Neuron (in vitro differentiated cells): ENCODE results near the gene BOK.

Experiments used
- H2AFZ ChIP-seq: one replicate; pipeline ENCODE4 v1.6.1; 2013; ENCODE audit warnings: low read depth, mild to moderate bottlenecking, inconsistent platforms, low read length, moderate library complexity
- H3K27me3 ChIP-seq: one replicate; pipeline ENCODE4 v1.6.1; 2013; ENCODE audit warnings: low read length; ENCODE audit not compliant: insufficient read depth
- H3K36me3 ChIP-seq: one replicate; pipeline ENCODE4 v1.6.1; 2013; ENCODE audit warnings: low read length; ENCODE audit not compliant: insufficient read depth
- H3K4me1 ChIP-seq: one replicate; pipeline ENCODE4 v1.6.1; 2013; ENCODE audit warnings: low read length; ENCODE audit not compliant: insufficient read depth
- H3K4me3 ChIP-seq: 2 replicates; pipeline ENCODE4 v1.5.1; 2013; ENCODE audit warnings: mild to moderate bottlenecking, low read length, moderate library complexity
- H3K9me3 ChIP-seq: one replicate; pipeline ENCODE4 v1.6.1; 2013; ENCODE audit warnings: low read length

Gene BOK

GRCh38 chr2:241597561-241597960 is 39.0 kb downstream of the BOK start:
- Histone ChIP-seq H3K36me3 (peaks cover 48% of the 10 kb centered on the region), H3K9me3 (no peaks in the 10 kb centered on the region), H3K4me1 (no peaks in the 10 kb centered on the region), H3K4me3 (no peak overlapping the region), H3K27me3 (no peaks in the 10 kb centered on the region), H2AFZ (no peak overlapping the region)

- H3K4me3 ChIP-seq: no peak overlapping the region
- no peaks in the 10 kb centered on the region for H3K4me1 ChIP-seq
- H2AFZ ChIP-seq: no peak overlapping the region
- no peaks in the 10 kb centered on the region for H3K9me3 ChIP-seq
- H3K36me3 ChIP-seq: peaks cover 51% of the 10 kb centered on the region
- H3K27me3 ChIP-seq: no peaks in the 10 kb centered on the region
Observed at GRCh38 chr2:241598061-241598460, 39.5 kb downstream of the BOK start.

DNA sequence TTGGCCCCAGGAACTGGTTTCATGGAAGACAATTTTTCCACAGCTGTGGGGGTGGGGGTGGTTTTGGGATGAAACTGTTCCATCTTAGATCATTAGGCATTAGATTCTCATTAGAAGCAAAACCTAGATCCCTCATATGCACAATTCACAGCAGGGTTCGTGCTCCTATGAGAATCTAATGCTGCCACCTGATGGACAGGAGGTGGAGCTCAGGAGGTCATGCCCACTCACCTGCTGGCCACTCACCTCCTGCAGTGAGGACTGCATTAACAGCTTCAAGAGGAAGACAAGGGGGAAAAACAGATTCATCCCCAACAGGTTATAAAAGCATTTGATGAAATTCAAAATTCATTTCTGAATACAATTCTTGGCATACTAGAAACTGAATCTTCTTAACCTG is 39.9 kb downstream of the BOK start:
- Histone ChIP-seq H3K36me3 (peaks cover 53% of the 10 kb centered on the region), H2AFZ (no peak overlapping the region), H3K27me3 (no peaks in the 10 kb centered on the region), H3K4me1 (no peaks in the 10 kb centered on the region), H3K4me3 (no peak overlapping the region), H3K9me3 (no peaks in the 10 kb centered on the region)

DNA sequence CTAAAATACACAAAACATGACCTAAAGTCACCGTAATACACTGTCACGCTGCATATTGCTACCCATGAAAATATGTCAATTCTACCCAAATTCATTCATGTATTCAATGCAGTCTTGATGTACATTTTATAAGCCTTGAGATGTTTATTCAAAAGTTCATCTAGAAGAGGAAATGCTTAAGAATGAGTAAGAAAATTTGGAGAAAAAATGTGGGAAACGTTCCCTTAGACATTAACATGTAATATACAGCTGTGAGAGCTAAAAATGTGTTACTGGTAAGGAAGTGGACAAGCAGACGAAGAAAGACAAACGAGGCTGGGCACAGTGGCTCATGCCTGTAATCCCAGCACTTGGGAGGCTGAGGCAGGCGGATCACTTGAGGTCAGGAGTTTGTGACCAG is 41.1 kb downstream of the BOK start:
- Histone ChIP-seq H3K4me1 (no peaks in the 10 kb centered on the region), H3K9me3 (no peaks in the 10 kb centered on the region), H2AFZ (no peak overlapping the region), H3K4me3 (no peak overlapping the region), H3K27me3 (no peaks in the 10 kb centered on the region), H3K36me3 (peaks cover 52% of the 10 kb centered on the region)

DNA sequence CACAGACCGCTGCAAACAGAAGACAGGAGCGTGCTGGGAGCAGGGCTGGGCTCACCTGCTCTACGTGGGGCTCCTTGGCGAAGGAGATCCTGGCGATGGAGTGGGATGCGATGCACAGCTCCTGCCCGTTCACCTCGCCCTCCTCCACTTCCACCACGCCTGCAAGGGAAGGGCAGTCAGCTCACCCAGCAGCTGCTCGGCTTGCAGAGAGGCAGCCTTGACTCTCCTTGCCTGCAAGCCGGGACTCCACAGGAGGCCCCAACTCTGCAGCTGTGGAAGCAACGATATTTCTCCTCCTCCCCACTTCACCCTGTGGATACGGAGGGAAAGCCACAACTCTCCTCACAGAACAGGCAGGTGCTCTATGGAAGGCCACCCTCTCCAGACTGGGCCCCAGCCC is 43.3 kb downstream of the BOK start:
- Histone ChIP-seq H3K36me3 (peaks cover 64% of the 10 kb centered on the region), H3K4me3 (no peak overlapping the region), H3K4me1 (no peaks in the 10 kb centered on the region), H3K9me3 (no peaks in the 10 kb centered on the region), H2AFZ (no peak overlapping the region), H3K27me3 (no peaks in the 10 kb centered on the region)

GRCh38 chr2:241602720-241603119 is 44.2 kb downstream of the BOK start:
- H3K36me3 ChIP-seq: peaks cover 63% of the 10 kb centered on the region

DNA sequence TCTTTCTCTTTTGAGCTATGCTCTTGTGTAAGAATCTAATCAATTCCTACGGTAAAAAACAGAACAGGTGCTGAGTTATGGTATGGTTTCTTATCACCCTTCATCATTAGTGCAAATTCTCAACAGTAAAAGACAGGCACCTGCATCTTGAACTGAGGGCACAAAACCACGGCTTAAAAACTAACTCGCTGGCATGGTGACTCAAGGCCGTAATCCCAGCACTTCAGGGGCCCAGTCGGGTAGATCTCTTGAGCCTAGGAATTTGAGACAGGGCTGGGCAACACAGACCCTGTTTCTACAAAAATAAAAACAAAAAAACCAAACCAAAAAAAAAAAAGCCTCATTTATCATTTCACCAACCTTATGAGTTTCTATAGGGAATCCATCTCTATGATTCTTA is 45.1 kb downstream of the BOK start:
- Histone ChIP-seq H3K36me3 (peaks cover 62% of the 10 kb centered on the region), H3K27me3 (no peaks in the 10 kb centered on the region), H2AFZ (no peak overlapping the region), H3K4me3 (no peak overlapping the region), H3K4me1 (no peaks in the 10 kb centered on the region), H3K9me3 (no peaks in the 10 kb centered on the region)

More at GRCh38 chr2:241602720-241603119, 44.2 kb downstream of the BOK start:
- Histone ChIP-seq H3K9me3 (no peaks in the 10 kb centered on the region), H3K4me3 (no peak overlapping the region), H2AFZ (no peak overlapping the region), H3K27me3 (no peaks in the 10 kb centered on the region), H3K4me1 (no peaks in the 10 kb centered on the region)

- H3K4me1 ChIP-seq: no peaks in the 10 kb centered on the region
- H3K9me3 ChIP-seq: no peaks in the 10 kb centered on the region
- peaks cover 43% of the 10 kb centered on the region for H3K36me3 ChIP-seq
- no peak overlapping the region for H3K4me3 ChIP-seq
- H3K27me3 ChIP-seq: no peaks in the 10 kb centered on the region
- H2AFZ ChIP-seq: no peak overlapping the region
Observed at GRCh38 chr2:241606186-241606585, 47.6 kb downstream of the BOK start.

DNA sequence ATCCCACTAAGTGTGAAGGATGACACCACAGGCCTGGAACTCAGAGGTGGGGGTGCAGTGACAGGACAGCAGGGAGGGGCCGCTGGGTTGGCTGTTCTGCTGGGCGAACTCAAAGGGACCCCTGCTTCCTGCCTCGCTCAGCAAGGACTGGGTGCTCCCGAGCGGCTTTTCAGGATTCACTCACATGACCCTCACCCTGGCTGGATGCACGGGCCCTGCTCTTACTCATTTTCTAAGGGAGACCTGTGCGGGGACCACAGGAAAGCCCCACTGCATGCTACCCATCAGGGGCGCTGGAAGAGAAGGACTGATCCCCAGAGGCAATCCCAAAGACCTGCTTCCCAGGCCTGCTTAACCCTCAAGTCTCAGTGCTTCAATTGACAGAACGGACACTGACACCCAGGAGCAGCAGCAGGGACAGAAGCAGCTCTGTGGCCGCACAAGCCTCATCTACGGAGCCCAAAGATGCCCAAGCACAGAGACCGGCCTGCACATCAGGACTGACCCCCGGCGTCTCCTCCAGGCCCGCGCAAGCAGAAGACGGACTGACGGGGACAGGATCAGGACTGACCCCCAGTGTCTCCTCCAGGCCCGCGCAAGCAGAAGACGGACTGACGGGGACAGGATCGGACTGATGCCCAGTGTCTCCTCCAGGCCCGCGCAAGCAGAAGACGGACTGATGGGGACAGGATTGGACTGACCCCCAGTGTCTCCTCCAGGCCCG is 48.8 kb downstream of the BOK start:
- Histone ChIP-seq H3K36me3 (peaks cover 34% of the 10 kb centered on the region), H3K4me1 (no peaks in the 10 kb centered on the region), H2AFZ (no peak overlapping the region), H3K9me3 (no peaks in the 10 kb centered on the region), H3K27me3 (no peaks in the 10 kb centered on the region), H3K4me3 (no peak overlapping the region)

DNA sequence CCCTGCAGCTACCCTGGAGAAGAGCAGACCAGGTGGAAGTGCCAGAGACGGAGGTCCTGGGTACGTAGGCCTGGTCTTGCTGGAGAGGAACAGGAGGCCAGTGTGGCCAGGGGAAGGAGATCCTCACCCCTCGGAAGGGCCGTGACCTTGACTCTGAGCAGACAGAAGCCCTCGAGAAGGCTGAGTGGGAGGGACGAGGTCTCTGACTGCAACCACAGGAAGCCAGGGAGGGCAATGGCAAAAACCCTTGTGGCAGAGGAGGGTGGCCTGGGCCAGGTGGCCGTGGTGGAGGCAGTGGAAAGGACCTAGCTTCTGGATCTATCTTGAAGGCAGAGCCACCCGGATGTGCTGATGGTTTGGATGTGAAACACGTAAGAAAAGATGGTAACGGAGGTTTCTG is 50.3 kb downstream of the BOK start:
- Histone ChIP-seq H3K36me3 (peaks cover 28% of the 10 kb centered on the region), H3K4me3 (no peak overlapping the region), H3K27me3 (no peaks in the 10 kb centered on the region), H3K9me3 (no peaks in the 10 kb centered on the region), H2AFZ (no peak overlapping the region), H3K4me1 (no peaks in the 10 kb centered on the region)

- no peaks in the 10 kb centered on the region for H3K4me1 ChIP-seq
- no peak overlapping the region for H2AFZ ChIP-seq
- H3K9me3 ChIP-seq: no peaks in the 10 kb centered on the region
- H3K4me3 ChIP-seq: no peak overlapping the region
- peaks cover 25% of the 10 kb centered on the region for H3K36me3 ChIP-seq
- H3K27me3 ChIP-seq: no peaks in the 10 kb centered on the region
Observed at GRCh38 chr2:241609859-241610793, 51.6 kb downstream of the BOK start.

DNA sequence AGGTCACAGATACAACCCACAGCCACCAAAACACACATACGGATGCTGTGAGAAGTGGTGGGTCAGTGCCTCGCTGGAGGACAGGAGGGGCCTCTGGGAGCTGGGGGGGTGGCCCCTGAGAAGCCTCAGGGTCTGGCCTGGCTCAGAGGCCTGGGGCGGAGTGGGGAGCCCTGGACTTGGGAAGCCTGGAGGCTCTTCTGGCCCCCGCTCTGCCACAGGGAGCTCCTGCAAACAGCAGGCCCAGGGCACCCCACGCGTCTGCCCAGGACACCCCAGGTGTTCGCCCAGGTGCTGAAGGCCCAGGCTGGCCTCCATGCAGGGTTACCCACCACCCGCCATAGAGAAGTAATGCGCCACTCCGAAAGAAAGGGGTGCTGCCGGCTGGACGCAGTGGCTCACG is 52.5 kb downstream of the BOK start:
- Histone ChIP-seq H2AFZ (no peak overlapping the region), H3K36me3 (peaks cover 17% of the 10 kb centered on the region), H3K4me3 (no peak overlapping the region), H3K9me3 (no peaks in the 10 kb centered on the region), H3K4me1 (no peaks in the 10 kb centered on the region), H3K27me3 (no peaks in the 10 kb centered on the region)

DNA sequence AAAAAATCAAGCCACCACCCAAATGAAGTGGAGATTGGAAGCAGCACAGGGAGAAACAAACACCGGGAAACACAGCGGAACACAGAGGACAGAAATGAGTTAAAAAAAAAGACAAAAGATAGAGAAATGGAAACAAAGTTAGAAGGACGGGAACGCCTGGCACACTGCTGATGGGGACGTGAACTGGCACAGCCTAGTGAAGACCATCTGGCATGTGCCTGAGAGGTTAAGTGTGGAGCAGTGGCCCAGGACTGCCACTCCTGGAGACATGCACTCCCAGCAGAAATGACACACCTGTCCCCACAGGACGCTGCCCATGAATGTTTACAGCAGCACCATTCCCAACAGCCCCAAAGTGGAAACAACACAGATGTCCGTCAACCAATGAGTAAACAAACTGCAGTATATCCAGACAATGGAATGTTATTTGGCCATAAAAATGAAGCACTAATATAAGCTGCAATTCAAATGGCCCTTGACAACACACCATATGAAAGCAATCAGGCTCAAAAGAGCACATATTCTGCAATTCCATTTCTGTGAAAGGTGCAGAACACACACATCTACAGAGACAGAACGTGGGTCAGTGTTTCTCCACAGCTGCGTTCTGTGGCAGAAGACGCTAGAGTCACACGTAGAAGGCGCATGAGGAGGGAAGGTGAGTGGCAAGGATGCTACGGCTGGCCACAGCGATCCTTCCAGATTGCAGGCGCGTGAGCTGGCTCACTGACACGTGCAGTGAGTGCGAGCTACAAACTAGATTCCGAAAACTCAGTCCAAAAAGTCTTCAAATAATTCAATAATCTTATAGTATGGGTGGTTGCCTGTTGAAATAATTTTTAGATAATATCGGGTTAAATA is 53.8 kb downstream of the BOK start:
- Histone ChIP-seq H2AFZ (no peak overlapping the region), H3K9me3 (no peaks in the 10 kb centered on the region), H3K36me3 (peaks cover 7% of the 10 kb centered on the region), H3K27me3 (no peaks in the 10 kb centered on the region), H3K4me1 (no peaks in the 10 kb centered on the region), H3K4me3 (no peak overlapping the region)
